ENCODE results near the gene VASH1.

The VASH1 gene

GRCh38 chr14:76742966-76743365 is 18.3 kb upstream of the VASH1 start:
- H3K36me3 ChIP-seq (ENCODE audit: insufficient read depth, low read length): no peaks in the 10 kb centered on the region
- no peak overlapping the region for H2AFZ ChIP-seq (ENCODE audit: low read length, unreplicated experiment)
- no peak overlapping the region for H3K27ac ChIP-seq (ENCODE audit: low read depth, low read length)
- H3K27me3 ChIP-seq (ENCODE audit: insufficient read depth, low read length): peaks cover 15% of the 10 kb centered on the region
- no peak overlapping the region for H3K4me3 ChIP-seq (ENCODE audit: low read depth, low read length)
- H3K79me2 ChIP-seq (ENCODE audit: control insufficient read depth, insufficient read depth, low read length, unreplicated experiment): no peaks in the 10 kb centered on the region
- no peaks in the 10 kb centered on the region for H3K4me1 ChIP-seq (ENCODE audit: control insufficient read depth, insufficient read depth, low read length, unreplicated experiment)

- Histone ChIP-seq H3K27ac (ENCODE audit: low read depth, low read length) (no peak overlapping the region), H3K36me3 (ENCODE audit: insufficient read depth, low read length) (no peaks in the 10 kb centered on the region), H3K4me3 (ENCODE audit: low read depth, low read length) (no peak overlapping the region), H3K4me1 (ENCODE audit: control insufficient read depth, insufficient read depth, low read length, unreplicated experiment) (no peaks in the 10 kb centered on the region), H3K27me3 (ENCODE audit: insufficient read depth, low read length) (peaks cover 9% of the 10 kb centered on the region; the same call in 1 of the 2 replicates), H2AFZ (ENCODE audit: low read length, unreplicated experiment) (no peak overlapping the region), H3K79me2 (ENCODE audit: control insufficient read depth, insufficient read depth, low read length, unreplicated experiment) (no peaks in the 10 kb centered on the region)
Measured at GRCh38 chr14:76752744-76753143, 8.5 kb upstream of the VASH1 start.

GRCh38 chr14:76753541-76754198 is 7.6 kb upstream of the VASH1 start:
- no peaks in the 10 kb centered on the region for H3K4me1 ChIP-seq (ENCODE audit: control insufficient read depth, insufficient read depth, low read length, unreplicated experiment)

GRCh38 chr14:76754586-76754985 is 6.7 kb upstream of the VASH1 start:
- H3K4me1 ChIP-seq (ENCODE audit: control insufficient read depth, insufficient read depth, low read length, unreplicated experiment): no peaks in the 10 kb centered on the region
- H3K27me3 ChIP-seq (ENCODE audit: insufficient read depth, low read length): peaks cover 19% of the 10 kb centered on the region
- no peaks in the 10 kb centered on the region for H3K36me3 ChIP-seq (ENCODE audit: insufficient read depth, low read length)
- H3K79me2 ChIP-seq (ENCODE audit: control insufficient read depth, insufficient read depth, low read length, unreplicated experiment): no peaks in the 10 kb centered on the region
- no peak overlapping the region for H3K27ac ChIP-seq (ENCODE audit: low read depth, low read length)
- no peak overlapping the region for H3K4me3 ChIP-seq (ENCODE audit: low read depth, low read length)
- no peak overlapping the region for H2AFZ ChIP-seq (ENCODE audit: low read length, unreplicated experiment)

More at GRCh38 chr14:76753541-76754198, 7.6 kb upstream of the VASH1 start:
- H3K36me3 ChIP-seq (ENCODE audit: insufficient read depth, low read length): no peaks in the 10 kb centered on the region
- no peak overlapping the region for H3K4me3 ChIP-seq (ENCODE audit: low read depth, low read length)
- H3K27ac ChIP-seq (ENCODE audit: low read depth, low read length): no peak overlapping the region
- H3K27me3 ChIP-seq (ENCODE audit: insufficient read depth, low read length): peaks cover 12% of the 10 kb centered on the region
- no peak overlapping the region for H2AFZ ChIP-seq (ENCODE audit: low read length, unreplicated experiment)
- no peaks in the 10 kb centered on the region for H3K79me2 ChIP-seq (ENCODE audit: control insufficient read depth, insufficient read depth, low read length, unreplicated experiment)

- Histone ChIP-seq H3K79me2 (ENCODE audit: control insufficient read depth, insufficient read depth, low read length, unreplicated experiment) (no peaks in the 10 kb centered on the region), H3K27ac (ENCODE audit: low read depth, low read length) (no peak overlapping the region), H3K4me1 (ENCODE audit: control insufficient read depth, insufficient read depth, low read length, unreplicated experiment) (peaks cover under 1% of the 10 kb centered on the region), H2AFZ (ENCODE audit: low read length, unreplicated experiment) (no peak overlapping the region), H3K4me3 (ENCODE audit: low read depth, low read length) (no peak overlapping the region), H3K27me3 (ENCODE audit: insufficient read depth, low read length) (peaks cover 31% of the 10 kb centered on the region), H3K36me3 (ENCODE audit: insufficient read depth, low read length) (no peaks in the 10 kb centered on the region)
Measured at GRCh38 chr14:76755610-76756370, 5.5 kb upstream of the VASH1 start.

GRCh38 chr14:76756371-76756750 is 4.9 kb upstream of the VASH1 start:
- no peak overlapping the region for H2AFZ ChIP-seq (ENCODE audit: low read length, unreplicated experiment)
- no peaks in the 10 kb centered on the region for H3K36me3 ChIP-seq (ENCODE audit: insufficient read depth, low read length)
- no peaks in the 10 kb centered on the region for H3K79me2 ChIP-seq (ENCODE audit: control insufficient read depth, insufficient read depth, low read length, unreplicated experiment)
- H3K27me3 ChIP-seq (ENCODE audit: insufficient read depth, low read length): peaks cover 33% of the 10 kb centered on the region
- peaks cover 4% of the 10 kb centered on the region for H3K4me1 ChIP-seq (ENCODE audit: control insufficient read depth, insufficient read depth, low read length, unreplicated experiment)
- no peak overlapping the region for H3K27ac ChIP-seq (ENCODE audit: low read depth, low read length)
- no peak overlapping the region for H3K4me3 ChIP-seq (ENCODE audit: low read depth, low read length)

GRCh38 chr14:76759589-76759988 is 1.7 kb upstream of the VASH1 start:
- H3K4me3 ChIP-seq (ENCODE audit: low read depth, low read length): no peak overlapping the region
- H3K4me1 ChIP-seq (ENCODE audit: control insufficient read depth, insufficient read depth, low read length, unreplicated experiment): peaks cover 10% of the 10 kb centered on the region
- no peaks in the 10 kb centered on the region for H3K79me2 ChIP-seq (ENCODE audit: control insufficient read depth, insufficient read depth, low read length, unreplicated experiment)
- H3K27ac ChIP-seq (ENCODE audit: low read depth, low read length): no peak overlapping the region
- H2AFZ ChIP-seq (ENCODE audit: low read length, unreplicated experiment): no peak overlapping the region
- peaks cover 28% of the 10 kb centered on the region for H3K27me3 ChIP-seq (ENCODE audit: insufficient read depth, low read length)
- H3K36me3 ChIP-seq (ENCODE audit: insufficient read depth, low read length): no peaks in the 10 kb centered on the region

GRCh38 chr14:76760331-76761135 is 735 bp upstream of the VASH1 start:
- H2AFZ ChIP-seq (ENCODE audit: low read length, unreplicated experiment): peak overlapping the region; percentile 88
- H3K36me3 ChIP-seq (ENCODE audit: insufficient read depth, low read length): no peaks in the 10 kb centered on the region
- peaks cover 10% of the 10 kb centered on the region for H3K4me1 ChIP-seq (ENCODE audit: control insufficient read depth, insufficient read depth, low read length, unreplicated experiment)
- H3K27ac ChIP-seq (ENCODE audit: low read depth, low read length): no peak overlapping the region
- H3K79me2 ChIP-seq (ENCODE audit: control insufficient read depth, insufficient read depth, low read length, unreplicated experiment): no peaks in the 10 kb centered on the region
- peaks cover 28% of the 10 kb centered on the region for H3K27me3 ChIP-seq (ENCODE audit: insufficient read depth, low read length)
- H3K4me3 ChIP-seq (ENCODE audit: low read depth, low read length): peak overlapping the region; percentile 87

- Histone ChIP-seq H3K4me3 (ENCODE audit: low read depth, low read length) (peak overlapping the region; percentile 87), H2AFZ (ENCODE audit: low read length, unreplicated experiment) (peak overlapping the region; percentile 99), H3K27me3 (ENCODE audit: insufficient read depth, low read length) (peaks cover 25% of the 10 kb centered on the region; the same call in 1 of the 2 replicates), H3K79me2 (ENCODE audit: control insufficient read depth, insufficient read depth, low read length, unreplicated experiment) (no peaks in the 10 kb centered on the region), H3K4me1 (ENCODE audit: control insufficient read depth, insufficient read depth, low read length, unreplicated experiment) (peaks cover 10% of the 10 kb centered on the region), H3K36me3 (ENCODE audit: insufficient read depth, low read length) (no peaks in the 10 kb centered on the region), H3K27ac (ENCODE audit: low read depth, low read length) (no peak overlapping the region)
Measured at GRCh38 chr14:76761960-76762410, 717 bp downstream of the VASH1 start.

- no peaks in the 10 kb centered on the region for H3K79me2 ChIP-seq (ENCODE audit: control insufficient read depth, insufficient read depth, low read length, unreplicated experiment)
- peak overlapping the region; percentile 99 for H2AFZ ChIP-seq (ENCODE audit: low read length, unreplicated experiment)
- no peak overlapping the region for H3K27ac ChIP-seq (ENCODE audit: low read depth, low read length)
- H3K36me3 ChIP-seq (ENCODE audit: insufficient read depth, low read length): no peaks in the 10 kb centered on the region
- peaks cover 25% of the 10 kb centered on the region; the same call in 1 of the 2 replicates for H3K27me3 ChIP-seq (ENCODE audit: insufficient read depth, low read length)
- H3K4me1 ChIP-seq (ENCODE audit: control insufficient read depth, insufficient read depth, low read length, unreplicated experiment): peaks cover 10% of the 10 kb centered on the region
- peak overlapping the region; percentile 87 for H3K4me3 ChIP-seq (ENCODE audit: low read depth, low read length)
Measured at GRCh38 chr14:76762411-76763095, 1.3 kb downstream of the VASH1 start.

All from ACC112 (cell line).